ENCODE measurements around the gene PBX3. TPM values are rescaled to one million over a fixed set of nuclear protein-coding genes. Genes with fewer than 3 reads are reported as not detected.

PBX3 gene
- total and polyA plus RNA-seq, 10 of the 15 experiments (the other 5 are each of a cell fraction or from before 2014, with no cell fraction given) = 6.7 to 146 (median 22.2) TPM

DNA sequence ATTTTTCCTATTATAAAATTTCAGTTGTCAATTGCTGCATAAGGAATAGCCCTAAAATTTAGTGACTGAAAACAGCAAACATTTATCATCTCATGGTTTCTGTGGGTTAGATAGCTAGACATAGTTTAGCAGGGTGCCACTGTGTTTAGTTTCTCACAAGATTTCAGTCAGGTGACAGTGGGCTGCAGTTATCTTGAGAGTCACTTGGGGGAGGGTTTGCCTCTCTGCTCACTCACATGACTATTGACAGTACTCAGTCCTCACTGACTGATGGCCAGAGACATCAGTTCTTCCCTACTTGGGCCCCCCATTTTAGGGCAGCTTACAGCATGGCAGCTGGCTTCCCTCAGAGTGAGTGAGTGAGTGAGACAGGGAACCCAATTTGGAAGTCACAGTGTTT lies 42.0 kb downstream of the PBX3 start (continued):
- no peak for TF ChIP-seq ZBTB4 (CRISPR knock-in tag; IDR thresholded peaks at IDR 0.05)
- TF ChIP-seq EGR1 (IDR thresholded peaks at IDR 0.05; ENCODE audit: borderline replicate concordance in 1 of 2, low read depth in 2 of 2, low read length in 2 of 2) = no peak
- TF ChIP-seq, protein P1, sequence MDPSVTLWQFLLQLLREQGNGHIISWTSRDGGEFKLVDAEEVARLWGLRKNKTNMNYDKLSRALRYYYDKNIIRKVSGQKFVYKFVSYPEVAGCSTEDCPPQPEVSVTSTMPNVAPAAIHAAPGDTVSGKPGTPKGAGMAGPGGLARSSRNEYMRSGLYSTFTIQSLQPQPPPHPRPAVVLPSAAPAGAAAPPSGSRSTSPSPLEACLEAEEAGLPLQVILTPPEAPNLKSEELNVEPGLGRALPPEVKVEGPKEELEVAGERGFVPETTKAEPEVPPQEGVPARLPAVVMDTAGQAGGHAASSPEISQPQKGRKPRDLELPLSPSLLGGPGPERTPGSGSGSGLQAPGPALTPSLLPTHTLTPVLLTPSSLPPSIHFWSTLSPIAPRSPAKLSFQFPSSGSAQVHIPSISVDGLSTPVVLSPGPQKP (IDR thresholded peaks at IDR 0.05; ENCODE audit: low read depth, low read length) = no peak
- TF ChIP-seq CHD2 (IDR thresholded peaks at IDR 0.05; ENCODE audit: borderline replicate concordance, low read depth, low read length) = no peak
- no peak for TF ChIP-seq EP300 (IDR thresholded peaks at IDR 0.05; ENCODE audit: borderline replicate concordance in 1 of 2, control insufficient read depth in 1 of 2, low read depth in 2 of 2, low read length in 2 of 2)
- TF ChIP-seq ATF7 (IDR thresholded peaks at IDR 0.05; ENCODE audit: low read depth) = 0 out of 2 replicates have a peak, but pooled peaks have one; percentile 13
- TF ChIP-seq SKIL (IDR thresholded peaks at IDR 0.05; ENCODE audit: low read depth, poor library complexity, severe bottlenecking) = peak; percentile 22
- TF ChIP-seq SPI1 (IDR thresholded peaks at IDR 0.05; ENCODE audit: borderline replicate concordance, insufficient read depth, low read depth, low read length) = no peak
- TF ChIP-seq CEBPB (IDR thresholded peaks at IDR 0.05; ENCODE audit: borderline replicate concordance in 1 of 2, low read depth in 2 of 2, low read length in 2 of 2) = no peak
- no peak for TF ChIP-seq USF2 (IDR thresholded peaks at IDR 0.05; ENCODE audit: borderline replicate concordance, low read depth, low read length)
- TF ChIP-seq RAD51 (IDR thresholded peaks at IDR 0.05) = peak; percentile 57; the same call in 1 of the 2 replicates
- TF ChIP-seq SP1 (IDR thresholded peaks at IDR 0.05; ENCODE audit: low read depth, low read length) = no peak
- TF ChIP-seq KDM1A (IDR thresholded peaks at IDR 0.05; ENCODE audit: borderline replicate concordance) = no peak
- no peak for TF ChIP-seq ZBTB40 (IDR thresholded peaks at IDR 0.05; ENCODE audit: borderline replicate concordance)
- TF ChIP-seq SRF (IDR thresholded peaks at IDR 0.05; ENCODE audit: low read depth in 2 of 2, low read length in 2 of 2) = no peak
- TF ChIP-seq RAD21 (IDR thresholded peaks at IDR 0.05; ENCODE audit: insufficient read depth, low read depth, low read length) = 0 out of 2 replicates have a peak, but pooled peaks have one; percentile 11
- peak; percentile 56 to 61; a peak in 1 of 4 replicates for TF ChIP-seq BHLHE40 (IDR thresholded peaks at IDR 0.05; ENCODE audit: borderline replicate concordance in 1 of 2, low read depth in 2 of 2, low read length in 1 of 2)
